Stimulated activated effector memory CD8-positive, alpha-beta T cell treated with anti-CD3 and anti-CD28 coated beads, Interleukin-12 subunit alpha, Interleukin-12 subunit beta, amount 100 ng/mL, for 72 hours (primary cell): ENCODE data around the gene URB2.
A peak's percentile ranks its signal among the peaks of the same experiment; 100 is the strongest.
"Not testable (repeated sequence)": the region's sequence is repeated elsewhere in the genome, so short reads cannot be mapped to it uniquely, and the experiment has no call there.

Experiments used
- ATAC-seq: fragments of 150-1000 bp; cut with Tn5 transposase; 2 replicates; pipeline ENCODE4 v1.10.0; 2021
- DNase-seq, 2 donors: peaks; one replicate each; pipeline ENCODE4 v3.0.0; 2021 to 2022; ENCODE audit warnings: low spot score in 2 of 2
- H3K27ac Mint-ChIP-seq: one replicate; pipeline ENCODE4 v1.8.0; 2022; ENCODE audit warnings: mild to moderate bottlenecking, mixed read lengths
- H3K36me3 Mint-ChIP-seq: one replicate; pipeline ENCODE4 v1.8.0; 2022; ENCODE audit warnings: mild to moderate bottlenecking, mixed read lengths
- H3K4me1 Mint-ChIP-seq: one replicate; pipeline ENCODE4 v1.8.0; 2022; ENCODE audit warnings: mixed read lengths
- H3K4me3 Mint-ChIP-seq: one replicate; pipeline ENCODE4 v1.8.0; 2022; ENCODE audit warnings: mild to moderate bottlenecking, mixed read lengths
- H3K9me3 Mint-ChIP-seq: one replicate; pipeline ENCODE4 v1.8.0; 2022; ENCODE audit warnings: mixed read lengths

URB2 gene

DNA sequence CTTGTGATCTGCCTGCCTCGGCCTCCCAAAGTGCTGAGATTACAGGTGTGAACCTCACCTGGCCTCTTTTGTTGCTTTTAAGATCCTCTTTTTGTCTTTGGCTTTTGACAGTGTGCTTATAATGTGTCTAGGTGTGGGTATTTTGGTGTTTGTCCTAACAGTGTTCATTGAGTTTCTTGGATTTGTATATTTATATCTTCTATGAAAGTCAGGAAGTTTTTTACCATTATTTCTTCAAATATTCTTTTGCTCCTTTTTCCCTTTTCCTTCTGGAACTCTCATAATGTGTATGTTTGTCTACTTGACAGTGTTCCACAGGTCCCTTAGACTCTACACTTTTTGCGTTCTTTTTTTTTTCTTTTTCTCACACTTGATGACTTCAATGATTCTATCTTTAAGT is 59.1 kb downstream of the URB2 start:
- DNase-seq, result no peak
- H3K4me1 Mint-ChIP-seq, result no peaks in the 10 kb centered on the region
- peaks cover 12% of the 10 kb centered on the region for H3K9me3 Mint-ChIP-seq
- H3K4me3 Mint-ChIP-seq, result no peak overlapping the region
- no peak overlapping the region for H3K27ac Mint-ChIP-seq
- H3K36me3 Mint-ChIP-seq, result peaks cover 5% of the 10 kb centered on the region
- no peak for ATAC-seq

DNA sequence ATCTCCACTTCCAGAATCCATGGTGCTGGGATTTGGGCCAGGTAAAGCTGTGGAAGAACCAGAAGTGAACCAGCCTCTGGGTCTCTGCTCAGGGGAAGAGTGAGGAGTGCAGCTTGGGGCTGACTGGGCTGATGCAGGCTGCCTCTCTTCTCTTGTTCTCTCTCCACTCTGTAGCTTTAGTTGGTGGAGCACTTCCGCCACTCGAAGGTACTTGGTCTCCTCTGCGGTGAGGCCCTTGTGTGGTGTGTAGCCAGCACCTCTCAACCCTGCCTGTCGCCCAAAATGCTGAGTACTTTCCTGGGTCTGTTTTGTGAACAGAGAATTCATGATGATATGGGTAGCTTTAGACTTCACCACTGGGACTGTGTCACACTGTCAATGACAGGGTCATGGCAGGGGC is 63.2 kb downstream of the URB2 start:
- Mint-ChIP-seq H3K4me3 (no peak overlapping the region), H3K4me1 (peaks cover 26% of the 10 kb centered on the region), H3K9me3 (peaks cover 12% of the 10 kb centered on the region), H3K36me3 (no peaks in the 10 kb centered on the region), H3K27ac (no peak overlapping the region)
- ATAC-seq (peak; percentile 36), DNase-seq (no peak)

GRCh38 chr1:229689904-229690303 is 63.9 kb downstream of the URB2 start:
- Mint-ChIP-seq H3K4me1 (peaks cover 26% of the 10 kb centered on the region), H3K9me3 (peaks cover 12% of the 10 kb centered on the region), H3K36me3 (no peaks in the 10 kb centered on the region), H3K4me3 (no peak overlapping the region), H3K27ac (no peak overlapping the region)
- DNase-seq, result no peak
- ATAC-seq, result no peak

GRCh38 chr1:229690662-229691061 is 64.6 kb downstream of the URB2 start:
- ATAC-seq (no peak), DNase-seq (no peak)
- H3K9me3 Mint-ChIP-seq, result peaks cover 5% of the 10 kb centered on the region
- no peak overlapping the region for H3K27ac Mint-ChIP-seq
- H3K4me3 Mint-ChIP-seq, result no peak overlapping the region
- peaks cover 26% of the 10 kb centered on the region for H3K4me1 Mint-ChIP-seq
- no peaks in the 10 kb centered on the region for H3K36me3 Mint-ChIP-seq

- ATAC-seq (no peak), DNase-seq (no peak)
- H3K4me3 Mint-ChIP-seq, result no peak overlapping the region
- no peaks in the 10 kb centered on the region for H3K36me3 Mint-ChIP-seq
- no peaks in the 10 kb centered on the region for H3K9me3 Mint-ChIP-seq
- H3K4me1 Mint-ChIP-seq, result peaks cover 26% of the 10 kb centered on the region
- H3K27ac Mint-ChIP-seq, result no peak overlapping the region
Observed at GRCh38 chr1:229691362-229691761, 65.3 kb downstream of the URB2 start.

DNA sequence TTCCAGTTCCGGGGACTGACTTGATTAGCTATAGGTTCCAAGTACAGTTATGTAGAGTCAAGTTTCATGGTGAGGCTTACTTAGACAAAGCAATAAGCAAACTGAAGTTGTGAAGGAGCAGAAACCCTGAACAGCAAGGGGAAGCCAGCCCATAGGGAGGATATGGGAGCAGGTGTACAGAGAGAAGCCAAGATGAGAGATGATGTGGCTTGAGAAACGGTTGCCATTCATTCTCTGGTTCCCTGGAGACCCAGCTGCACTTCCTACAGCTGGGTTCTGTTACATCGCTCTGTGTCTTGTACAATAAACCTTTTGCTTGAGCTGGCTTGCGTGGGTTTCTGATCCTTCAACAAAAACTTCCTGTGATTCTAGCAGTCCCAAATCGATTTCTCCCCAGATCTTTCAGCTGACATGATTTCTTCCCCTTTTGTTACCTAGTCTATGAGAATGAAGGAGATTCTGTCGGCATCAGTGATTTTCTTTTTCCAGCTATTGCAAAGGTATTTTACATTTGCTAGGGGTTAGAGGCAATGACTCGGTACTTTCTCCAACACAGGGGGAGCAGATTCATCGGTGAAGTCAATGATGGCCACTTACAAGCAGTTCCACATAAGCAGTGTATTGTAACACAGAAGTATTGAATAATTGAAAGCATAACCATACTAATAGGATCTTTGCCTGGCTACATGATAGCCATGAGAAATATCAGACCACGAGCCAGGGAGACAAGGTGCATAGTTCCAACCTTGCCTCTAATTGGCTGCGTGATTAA is 67.3 kb downstream of the URB2 start:
- DNase-seq, result no peak
- no peaks in the 10 kb centered on the region for H3K36me3 Mint-ChIP-seq
- no peak for ATAC-seq
- H3K9me3 Mint-ChIP-seq, result no peaks in the 10 kb centered on the region
- peaks cover 26% of the 10 kb centered on the region for H3K4me1 Mint-ChIP-seq
- H3K27ac Mint-ChIP-seq, result no peak overlapping the region
- no peak overlapping the region for H3K4me3 Mint-ChIP-seq

DNA sequence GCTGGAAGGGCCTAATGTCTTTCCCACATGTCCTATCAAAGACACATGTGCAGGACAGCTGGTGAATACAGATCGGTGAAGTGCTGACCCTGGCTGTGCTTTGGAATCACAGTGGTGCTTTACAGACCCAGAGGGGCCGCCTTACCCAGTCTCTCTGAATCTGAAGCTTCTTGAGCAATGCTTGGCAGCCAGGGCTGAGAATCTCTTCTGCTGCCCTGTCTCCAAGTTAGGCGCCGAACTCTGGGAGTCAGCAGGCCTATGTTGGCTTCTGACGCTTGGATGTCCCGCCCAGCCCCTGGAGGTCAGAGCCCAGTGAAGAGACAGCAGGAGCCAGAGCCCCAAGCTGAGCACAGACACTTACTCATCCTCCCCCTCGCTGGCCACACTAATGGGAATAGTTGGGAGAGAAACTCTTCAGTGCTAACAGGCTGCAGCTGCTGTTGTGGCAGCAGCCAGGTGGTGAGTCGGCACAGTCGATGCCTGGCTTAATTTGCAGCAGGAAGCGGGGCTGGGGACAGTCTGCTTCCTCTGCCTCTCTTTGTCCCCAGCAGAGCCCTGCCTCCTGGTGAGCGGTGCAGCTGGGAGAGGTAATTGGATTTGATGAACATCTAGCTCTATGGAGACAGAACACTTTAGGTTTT is 68.1 kb downstream of the URB2 start:
- no peaks in the 10 kb centered on the region for H3K36me3 Mint-ChIP-seq
- H3K27ac Mint-ChIP-seq, result no peak overlapping the region
- no peak overlapping the region for H3K4me3 Mint-ChIP-seq
- DNase-seq (no peak), ATAC-seq (no peak)
- H3K4me1 Mint-ChIP-seq, result peaks cover 26% of the 10 kb centered on the region
- H3K9me3 Mint-ChIP-seq, result no peaks in the 10 kb centered on the region

- Mint-ChIP-seq H3K27ac (no peak overlapping the region), H3K4me1 (peaks cover 17% of the 10 kb centered on the region), H3K4me3 (no peak overlapping the region), H3K36me3 (no peaks in the 10 kb centered on the region), H3K9me3 (no peaks in the 10 kb centered on the region)
- DNase-seq (no peak), ATAC-seq (no peak)
Observed at GRCh38 chr1:229696385-229696784, 70.3 kb downstream of the URB2 start.

GRCh38 chr1:229699613-229700267 is 73.7 kb downstream of the URB2 start:
- DNase-seq (no peak), ATAC-seq (no peak)
- Mint-ChIP-seq H3K27ac (no peak overlapping the region), H3K4me1 (no peaks in the 10 kb centered on the region), H3K36me3 (no peaks in the 10 kb centered on the region), H3K4me3 (no peak overlapping the region), H3K9me3 (no peaks in the 10 kb centered on the region)

DNA sequence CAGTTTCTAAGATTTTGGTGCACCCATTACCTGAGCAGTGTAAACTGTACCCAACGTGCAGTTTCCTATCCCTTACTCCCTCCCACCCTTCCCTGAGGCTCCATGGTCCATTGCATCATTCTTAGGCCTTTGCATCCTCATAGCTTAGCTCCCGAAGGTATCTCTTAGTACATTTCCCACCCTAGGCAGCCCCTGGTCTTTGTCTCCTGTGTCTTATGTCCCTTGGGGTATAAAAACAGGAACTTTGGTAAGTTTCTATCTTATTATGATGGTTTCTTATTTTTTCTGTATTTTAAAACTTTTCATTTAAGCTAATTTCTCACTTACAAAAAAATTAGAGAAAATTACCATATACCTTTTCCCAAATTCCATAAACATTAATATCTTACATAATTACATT is 78.1 kb downstream of the URB2 start:
- no peak for DNase-seq
- Mint-ChIP-seq H3K27ac (no peak overlapping the region), H3K9me3 (peaks cover 6% of the 10 kb centered on the region), H3K36me3 (no peaks in the 10 kb centered on the region), H3K4me1 (no peaks in the 10 kb centered on the region), H3K4me3 (no peak overlapping the region)
- no peak for ATAC-seq

- not testable (repeated sequence) for ATAC-seq, H3K27ac Mint-ChIP-seq, H3K4me3 Mint-ChIP-seq, H3K9me3 Mint-ChIP-seq, DNase-seq, H3K4me1 Mint-ChIP-seq, H3K36me3 Mint-ChIP-seq
Observed at GRCh38 chr1:229705152-229705551, 79.1 kb downstream of the URB2 start.

DNA sequence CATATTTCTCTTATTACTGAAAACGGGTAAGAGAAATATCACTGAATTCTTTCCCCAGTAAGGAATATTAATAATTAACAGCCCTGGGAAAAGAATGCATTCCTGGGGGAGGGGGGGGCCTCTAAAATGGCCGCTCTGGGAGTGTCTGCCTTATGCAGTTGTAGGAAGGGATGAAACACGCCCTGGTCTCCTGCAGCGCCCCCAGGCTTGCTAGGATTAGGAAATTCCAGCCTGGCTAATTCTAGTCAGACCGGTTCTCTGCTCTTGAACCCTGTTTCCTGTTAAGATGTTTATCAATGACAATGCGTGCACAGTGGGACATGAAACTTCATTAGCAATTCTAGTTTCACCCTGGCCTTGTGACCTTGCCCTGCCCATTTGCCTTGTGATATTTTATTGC is 81.1 kb downstream of the URB2 start:
- not testable (repeated sequence) for H3K9me3 Mint-ChIP-seq, DNase-seq, H3K4me3 Mint-ChIP-seq, H3K4me1 Mint-ChIP-seq, ATAC-seq, H3K36me3 Mint-ChIP-seq, H3K27ac Mint-ChIP-seq

DNA sequence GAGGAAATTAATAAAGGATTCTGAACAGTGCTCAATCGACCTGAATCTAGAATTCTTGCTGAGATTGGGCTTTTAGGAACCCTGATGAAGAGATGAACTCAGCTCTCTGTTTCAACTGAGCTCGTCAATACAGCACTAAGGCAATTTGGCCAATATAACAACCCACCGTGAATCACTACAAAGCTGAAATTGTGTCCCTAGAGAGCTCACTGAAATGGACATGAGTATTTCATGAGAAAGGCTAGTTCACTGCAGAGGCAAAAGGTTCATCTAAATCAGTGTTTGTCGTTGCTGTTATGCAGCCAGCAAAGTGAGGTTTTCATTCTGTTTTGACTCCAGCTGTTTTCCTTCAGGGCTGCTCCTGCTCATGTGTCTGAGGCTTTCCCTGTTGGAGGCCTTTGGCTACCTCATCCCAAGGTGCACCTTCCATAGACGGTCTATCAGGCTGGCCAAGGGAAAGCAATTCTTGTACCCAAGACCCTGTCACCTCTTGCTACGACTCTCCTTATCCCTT is 83.5 kb downstream of the URB2 start:
- H3K36me3 Mint-ChIP-seq, result no peaks in the 10 kb centered on the region
- no peak overlapping the region for H3K4me3 Mint-ChIP-seq
- H3K4me1 Mint-ChIP-seq, result no peaks in the 10 kb centered on the region
- peaks cover 6% of the 10 kb centered on the region for H3K9me3 Mint-ChIP-seq
- ATAC-seq (no peak), DNase-seq (no peak)
- no peak overlapping the region for H3K27ac Mint-ChIP-seq
